Neural progenitor cell (in vitro differentiated cells): ENCODE data around the gene GALNT13.

ENCODE experiments used
- EZH2 ChIP-seq: fragments of 200-600 bp; sonication (generic); IDR thresholded peaks from 2 replicates; pipeline ENCODE4 v1.6.1; 2017; ENCODE audit warnings: antibody characterized with exemption, mild to moderate bottlenecking, moderate library complexity
- EZH2phosphoT487 ChIP-seq: fragments of 200-600 bp; sonication (generic); IDR thresholded peaks from 2 replicates; pipeline ENCODE4 v1.6.1; 2017; ENCODE audit warnings: antibody characterized with exemption
- TF ChIP-seq, protein P1 (sequence below): fragments of 200-600 bp; sonication (generic); IDR thresholded peaks from 2 replicates; pipeline ENCODE4 v1.5.1; 2017; ENCODE audit warnings: antibody characterized with exemption, mild to moderate bottlenecking

GRCh38 chr2:154240921-154241379, 369.2 kb downstream of the GALNT13 start:
- TF ChIP-seq, protein P1, sequence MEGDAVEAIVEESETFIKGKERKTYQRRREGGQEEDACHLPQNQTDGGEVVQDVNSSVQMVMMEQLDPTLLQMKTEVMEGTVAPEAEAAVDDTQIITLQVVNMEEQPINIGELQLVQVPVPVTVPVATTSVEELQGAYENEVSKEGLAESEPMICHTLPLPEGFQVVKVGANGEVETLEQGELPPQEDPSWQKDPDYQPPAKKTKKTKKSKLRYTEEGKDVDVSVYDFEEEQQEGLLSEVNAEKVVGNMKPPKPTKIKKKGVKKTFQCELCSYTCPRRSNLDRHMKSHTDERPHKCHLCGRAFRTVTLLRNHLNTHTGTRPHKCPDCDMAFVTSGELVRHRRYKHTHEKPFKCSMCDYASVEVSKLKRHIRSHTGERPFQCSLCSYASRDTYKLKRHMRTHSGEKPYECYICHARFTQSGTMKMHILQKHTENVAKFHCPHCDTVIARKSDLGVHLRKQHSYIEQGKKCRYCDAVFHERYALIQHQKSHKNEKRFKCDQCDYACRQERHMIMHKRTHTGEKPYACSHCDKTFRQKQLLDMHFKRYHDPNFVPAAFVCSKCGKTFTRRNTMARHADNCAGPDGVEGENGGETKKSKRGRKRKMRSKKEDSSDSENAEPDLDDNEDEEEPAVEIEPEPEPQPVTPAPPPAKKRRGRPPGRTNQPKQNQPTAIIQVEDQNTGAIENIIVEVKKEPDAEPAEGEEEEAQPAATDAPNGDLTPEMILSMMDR, result no peak
- TF ChIP-seq EZH2, result no peak
- TF ChIP-seq EZH2phosphoT487, result no peak
